Measurements from ENCODE around the gene DNM3. TPM values are rescaled to one million over a fixed set of nuclear protein-coding genes. Genes with fewer than 3 reads are reported as not detected.

Gene DNM3
- total and polyA plus RNA-seq, 2 of the 8 experiments (the other 6 are each of a cell fraction or from before 2014, with no cell fraction given) = 2.0 to 8.5 TPM

DNA sequence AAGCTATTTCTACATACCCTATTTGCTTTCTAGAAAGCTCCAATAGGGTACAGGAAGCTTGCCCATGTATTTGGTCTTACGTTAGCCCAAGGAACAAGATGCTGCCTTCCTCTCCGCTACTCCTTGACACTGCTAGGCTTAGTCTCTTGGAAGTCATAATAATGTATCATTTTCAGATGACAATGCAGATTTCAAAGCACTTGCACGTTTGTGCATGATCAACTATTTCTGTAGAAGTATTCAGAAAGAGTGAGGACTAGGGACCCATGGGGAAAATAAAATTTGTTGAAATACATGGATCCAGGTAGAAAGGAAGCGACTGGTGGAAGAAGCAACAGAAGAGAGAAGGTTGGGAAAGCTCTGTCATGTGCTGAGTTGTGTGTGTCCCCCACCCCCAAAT is 367.3 kb downstream of the DNM3 start:
- Histone ChIP-seq H3K4me3 (ENCODE audit: extremely low read depth in 1 of 4, insufficient read depth in 2 of 4, low read depth in 3 of 4, low read length in 4 of 4) (no peak overlapping the region), H4K91ac (replicated peaks; ENCODE audit: insufficient read length, low read length) (no peak overlapping the region), H3K79me1 (ENCODE audit: low read depth, low read length) (no peaks in the 10 kb centered on the region), H3K27ac (ENCODE audit: low read depth, low read length) (no peak overlapping the region), H3K23me2 (ENCODE audit: low read depth, low read length) (no peaks in the 10 kb centered on the region), H2AFZ (ENCODE audit: low read length) (no peak overlapping the region), H3K9me3 (ENCODE audit: insufficient read depth in 2 of 2, low read depth in 1 of 2, low read length in 1 of 2) (no peaks in the 10 kb centered on the region), H2BK5ac (ENCODE audit: low read depth, low read length) (no peak overlapping the region), H3K36me3 (ENCODE audit: control insufficient read depth in 2 of 4, insufficient read depth in 4 of 4, low read length in 3 of 4) (no peaks in the 10 kb centered on the region), H2BK15ac (ENCODE audit: low read length) (no peak overlapping the region), H3K18ac (ENCODE audit: extremely low read depth, low read length) (no peak overlapping the region), H4K8ac (ENCODE audit: extremely low read depth, insufficient read depth, low read length) (no peak overlapping the region), H2AK5ac (ENCODE audit: low read depth, low read length) (no peak overlapping the region), H3K4me2 (ENCODE audit: insufficient read depth in 1 of 2, low read depth in 2 of 2, low read length in 2 of 2) (no peak overlapping the region), H3K4ac (replicated peaks; ENCODE audit: insufficient read length, low read depth, low read length) (no peak overlapping the region), H3K79me2 (ENCODE audit: control insufficient read depth in 1 of 2, insufficient read depth in 2 of 2, low read length in 2 of 2) (no peaks in the 10 kb centered on the region), H3K4me1 (replicated peaks in 1 of 4; ENCODE audit: control insufficient read depth in 3 of 4, insufficient read depth in 4 of 4, low read length in 3 of 4) (no peaks in the 10 kb centered on the region), H3K14ac (ENCODE audit: insufficient read length) (no peak overlapping the region), H4K20me1 (replicated peaks in 1 of 2; ENCODE audit: control insufficient read depth in 1 of 2, insufficient read depth in 2 of 2, low read length in 2 of 2) (no peaks in the 10 kb centered on the region), H3K9ac (replicated peaks in 1 of 4; ENCODE audit: extremely low read depth in 1 of 4, low read depth in 3 of 4, low read length in 3 of 4) (no peak overlapping the region), H3K56ac (replicated peaks; ENCODE audit: insufficient read length, low read depth, low read length) (no peak overlapping the region), H2BK12ac (ENCODE audit: low read depth, low read length) (no peak overlapping the region), H4K5ac (ENCODE audit: insufficient read length, low read depth, low read length) (no peak overlapping the region), H2BK120ac (replicated peaks; ENCODE audit: low read depth, low read length) (no peak overlapping the region), H3K27me3 (replicated peaks in 1 of 4; ENCODE audit: control insufficient read depth in 3 of 4, extremely low read depth in 1 of 4, insufficient read depth in 3 of 4, low read length in 3 of 4) (no peaks in the 10 kb centered on the region), H3K23ac (ENCODE audit: insufficient read length) (no peak overlapping the region), H2BK20ac (ENCODE audit: low read length) (no peak overlapping the region)
- POLR2A ChIA-PET (ENCODE audit: partially characterized antibody) = no interaction called here
- DNase-seq (ENCODE audit: low read depth in 1 of 2, low spot score in 2 of 2) (no peak), FAIRE-seq (no peak)
- 95% methylated on average over 4 of the region's 4 CpGs; no CpG with 5 or more reads in 1 of the 2 experiments for WGBS, 2 experiments (ENCODE audit: extremely low coverage in 1 of 2, insufficient coverage in 1 of 2, insufficient read length in 1 of 2, insufficient replicate concordance in 2 of 2, low coverage in 1 of 2, low lambda C conversion rate in 2 of 2, missing lambda C conversion rate in 1 of 2)
- CTCF ChIA-PET (ENCODE audit: partially characterized antibody) = no interaction called here
- TF ChIP-seq TEAD4 (IDR thresholded peaks at IDR 0.05; ENCODE audit: low read depth, low read length) = no peak

Data from H1 (cell line).